ENCODE data around the gene ATXN7L2. TPM values are rescaled to one million over a fixed set of nuclear protein-coding genes. Genes with fewer than 3 reads are reported as not detected.

ATXN7L2 gene
- 2.0 and 4.0 TPM in 2 replicates for total RNA-seq

GRCh38 chr1:109483672-109484518 lies at the start of gene ATXN7L2:
Gene ATXN7L2 (plus strand): TSS chr1:109483905. CDS start chr1:109483954, 49 bp downstream.

GRCh38 chr1:109466452-109467300 lies 17.0 kb upstream of the ATXN7L2 start, which contains the start of gene SYPL2:
Gene SYPL2 (plus strand): TSS chr1:109466546. CDS start chr1:109466844, 298 bp downstream.

GRCh38 chr1:109493805-109494539 lies 10.3 kb downstream of the ATXN7L2 start, which contains the start of gene CYB561D1:
Gene CYB561D1 (plus strand): TSS chr1:109494094. CDS start chr1:109494140, 46 bp downstream.

GRCh38 chr1:109509176-109510134 lies 25.8 kb downstream of the ATXN7L2 start, which contains the start of gene AMIGO1:
Gene AMIGO1 (minus strand): TSS chr1:109509727. CDS start chr1:109508912, 815 bp downstream.

GRCh38 chr1:109539676-109540075 lies 56.0 kb downstream of the ATXN7L2 start, which contains the start of gene GPR61:
Gene GPR61 (plus strand): TSS chr1:109539872. CDS start chr1:109543023, 3,151 bp downstream.

Other genes with a start within 250 kb of the ATXN7L2 start
- 1.3 and 1.8 TPM in 2 replicates for gene CELSR2, start 234.4 kb upstream of the ATXN7L2 start, total RNA-seq
- 2.4 and 31.5 TPM in 2 replicates for gene PSRC1, start 200.8 kb upstream of the ATXN7L2 start, total RNA-seq
- not detected in 2 replicates for gene MYBPHL, start 176.9 kb upstream of the ATXN7L2 start, total RNA-seq
- 18.2 and 21.5 TPM in 2 replicates for gene SORT1, start 86.0 kb upstream of the ATXN7L2 start, total RNA-seq
- 57.4 and 70.7 TPM in 2 replicates for gene PSMA5, start 57.5 kb upstream of the ATXN7L2 start, total RNA-seq
- 0.44 and 1.6 TPM in 2 replicates for gene SYPL2, start 17.4 kb upstream of the ATXN7L2 start, total RNA-seq
- 4.8 and 6.7 TPM in 2 replicates for gene CYB561D1, start 10.2 kb downstream of the ATXN7L2 start, total RNA-seq
- gene AMIGO1, start 25.8 kb downstream of the ATXN7L2 start, total RNA-seq, result 0.43 and 1.1 TPM in 2 replicates
- 0.57 TPM in 1 of 2 replicates, not detected in the other for gene GPR61, start 56.0 kb downstream of the ATXN7L2 start, total RNA-seq
- gene GNAI3, start 64.7 kb downstream of the ATXN7L2 start, total RNA-seq, result 11.6 and 19.9 TPM in 2 replicates
- gene GNAT2, start 135.7 kb downstream of the ATXN7L2 start, total RNA-seq, result 0.44 TPM in 1 of 2 replicates, not detected in the other
- 92.6 and 124 TPM in 2 replicates for gene AMPD2, start 135.9 kb downstream of the ATXN7L2 start, total RNA-seq
- 13.6 and 14.4 TPM in 2 replicates for gene GSTM4, start 172.2 kb downstream of the ATXN7L2 start, total RNA-seq
- gene GSTM2, start 184.2 kb downstream of the ATXN7L2 start, total RNA-seq, result 7.6 and 16.0 TPM in 2 replicates
- gene GSTM1, start 203.9 kb downstream of the ATXN7L2 start, total RNA-seq, result not detected in 2 replicates
- gene GSTM5, start 228.3 kb downstream of the ATXN7L2 start, total RNA-seq, result 0.22 and 0.43 TPM in 2 replicates

Data from placental pericyte (primary cell).